GM12892 (cell line): ENCODE data around the gene BAIAP2.

ENCODE experiments used
- POLR2AphosphoS5 ChIP-seq: IDR thresholded peaks from 2 replicates; pipeline ENCODE4 v1.6.1; 2011; ENCODE audit warnings: low read depth, low read length, control low read depth
- TAF1 ChIP-seq: IDR thresholded peaks from 2 replicates; pipeline ENCODE4 v1.6.1; 2011; ENCODE audit warnings: low read depth, mild to moderate bottlenecking, control low read depth, low read length, borderline replicate concordance

- TF ChIP-seq POLR2AphosphoS5, result no peak
- TF ChIP-seq TAF1, result no peak
Measured at GRCh38 chr17:80998118-80998747, 36.7 kb upstream of the BAIAP2 start.
